ENCODE data around the gene LDLRAD4. TPM values are rescaled to one million over a fixed set of nuclear protein-coding genes. Genes with fewer than 3 reads are reported as not detected.

The LDLRAD4 gene
- total and polyA plus RNA-seq, 2 experiments from 2014 or later: 0.73 to 1.9 TPM

DNA sequence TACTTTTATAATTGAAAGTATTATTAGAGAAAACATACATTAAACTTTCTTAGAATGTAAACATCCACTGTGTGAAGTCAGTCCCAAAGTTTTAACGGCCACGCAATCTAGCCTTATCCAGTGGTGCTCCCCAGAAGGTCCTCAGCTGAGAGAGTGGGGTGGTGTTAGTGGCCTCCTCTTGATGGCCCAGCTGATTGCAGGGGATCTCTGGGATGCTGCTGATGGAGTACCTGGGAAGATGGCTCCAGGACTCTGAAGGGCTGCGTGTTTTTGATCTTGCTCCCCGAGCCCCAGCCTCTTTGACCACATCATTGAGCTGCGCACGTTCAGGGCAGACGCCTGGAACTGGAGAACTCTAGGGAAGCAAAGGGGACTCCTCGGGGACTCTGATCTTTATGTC, 326.4 kb downstream of the LDLRAD4 start:
- Mint-ChIP-seq H3K4me1 (peaks cover 6% of the 10 kb centered on the region), H3K27ac (no peak overlapping the region)

DNA sequence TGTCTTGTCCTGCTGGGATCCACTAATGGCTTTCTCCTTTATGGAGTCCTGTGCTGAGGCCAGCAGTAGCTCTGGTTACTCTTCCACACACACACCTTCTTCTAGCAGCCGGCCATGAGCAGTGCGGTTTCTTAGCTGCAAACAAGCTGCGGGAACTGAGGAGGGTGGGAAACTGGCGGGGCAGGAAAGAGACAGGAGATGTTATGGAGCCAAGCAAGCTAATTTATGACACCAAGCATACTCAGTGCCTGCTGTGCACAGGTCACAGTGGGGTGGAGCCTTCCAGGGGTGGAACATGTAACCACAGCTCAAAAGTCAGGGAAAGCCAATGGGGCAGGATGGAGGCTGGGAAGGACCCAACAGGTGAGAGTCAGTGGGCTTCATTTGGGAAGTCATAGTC, 327.0 kb downstream of the LDLRAD4 start:
- ATAC-seq: no peak
- TF ChIP-seq POLR2AphosphoS5 (IDR thresholded peaks at IDR 0.05; ENCODE audit: low read depth) (no peak), ZNF331 (CRISPR knock-in tag; IDR thresholded peaks at IDR 0.05; ENCODE audit: low read depth) (no peak)

More for the DNA sequence above, 326.4 kb downstream of the LDLRAD4 start:
- no peaks in the 10 kb centered on the region for H3K79me2 ChIP-seq (replicated peaks; ENCODE audit: insufficient read depth)
- Mint-ChIP-seq H3K27me3 (ENCODE audit: insufficient read depth, low read depth, poor library complexity) (peaks cover 4% of the 10 kb centered on the region), H3K36me3 (ENCODE audit: low read depth) (peaks cover 7% of the 10 kb centered on the region; the same call in 2 of the 3 replicates), H3K4me3 (no peak overlapping the region), H3K9me3 (peaks cover 11% of the 10 kb centered on the region; the same call in 2 of the 3 replicates)
- ATAC-seq (no peak), DNase-seq (ENCODE audit: low spot score) (no peak)
- no peak overlapping the region for H2AFZ ChIP-seq
- H3K27ac ChIP-seq (ENCODE audit: low read depth): no peak overlapping the region
- peaks cover 4% of the 10 kb centered on the region; the same call in 1 of the 2 replicates for H3K9me2 ChIP-seq (ENCODE audit: insufficient read depth)
- no peak overlapping the region for H3K4me3 ChIP-seq
- TF ChIP-seq NANOG (IDR thresholded peaks at IDR 0.05; ENCODE audit: borderline replicate concordance) (no peak), ZNF114 (CRISPR knock-in tag; IDR thresholded peaks at IDR 0.05) (no peak), ZNF331 (CRISPR knock-in tag; IDR thresholded peaks at IDR 0.05; ENCODE audit: low read depth) (no peak), JUNB (IDR thresholded peaks at IDR 0.05; ENCODE audit: unreplicated experiment) (no peak)
- TF ChIP-seq, protein P1, sequence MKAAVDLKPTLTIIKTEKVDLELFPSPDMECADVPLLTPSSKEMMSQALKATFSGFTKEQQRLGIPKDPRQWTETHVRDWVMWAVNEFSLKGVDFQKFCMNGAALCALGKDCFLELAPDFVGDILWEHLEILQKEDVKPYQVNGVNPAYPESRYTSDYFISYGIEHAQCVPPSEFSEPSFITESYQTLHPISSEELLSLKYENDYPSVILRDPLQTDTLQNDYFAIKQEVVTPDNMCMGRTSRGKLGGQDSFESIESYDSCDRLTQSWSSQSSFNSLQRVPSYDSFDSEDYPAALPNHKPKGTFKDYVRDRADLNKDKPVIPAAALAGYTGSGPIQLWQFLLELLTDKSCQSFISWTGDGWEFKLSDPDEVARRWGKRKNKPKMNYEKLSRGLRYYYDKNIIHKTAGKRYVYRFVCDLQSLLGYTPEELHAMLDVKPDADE (IDR thresholded peaks at IDR 0.05): no peak
- 0 out of 2 replicates have a peak, but pooled peaks cover 3% of the 10 kb centered on the region for H3K36me3 ChIP-seq (ENCODE audit: insufficient read depth)
- H3K27me3 ChIP-seq (ENCODE audit: insufficient read depth): no peaks in the 10 kb centered on the region
- no peak overlapping the region for H3K4me2 ChIP-seq
- H3K4me1 ChIP-seq (ENCODE audit: insufficient read depth): no peaks in the 10 kb centered on the region
- no peaks in the 10 kb centered on the region for H3F3A ChIP-seq (replicated peaks; ENCODE audit: low read depth)
- H4K20me1 ChIP-seq (replicated peaks; ENCODE audit: insufficient read depth): no peaks in the 10 kb centered on the region

DNA sequence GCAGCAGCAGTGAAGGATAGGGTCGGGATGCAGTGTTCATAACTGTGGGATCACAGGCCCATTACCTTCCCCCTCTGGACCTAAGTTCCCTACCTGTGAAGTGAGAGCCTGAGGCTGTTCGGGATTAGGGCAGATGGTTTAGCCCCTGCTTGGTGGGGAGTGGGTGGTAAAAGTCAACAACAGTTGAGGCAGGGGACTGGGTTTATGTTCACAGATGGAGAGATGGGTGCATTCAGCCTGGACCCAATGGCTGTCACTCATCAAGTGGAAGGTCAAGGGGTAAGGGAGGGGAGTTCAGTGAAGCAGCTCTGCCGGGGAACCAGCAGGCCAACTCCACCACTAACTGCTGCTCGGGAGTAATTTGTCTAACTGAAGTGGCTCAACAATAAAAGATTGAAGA, 327.4 kb downstream of the LDLRAD4 start:
- no peak overlapping the region for H3K4me3 Mint-ChIP-seq
- no peaks in the 10 kb centered on the region for H3K4me1 Mint-ChIP-seq
- ATAC-seq (no peak), DNase-seq (ENCODE audit: low spot score) (no peak)
- Histone ChIP-seq H3K4me3 (no peak overlapping the region), H3K4me1 (ENCODE audit: insufficient read depth) (no peaks in the 10 kb centered on the region), H4K20me1 (replicated peaks; ENCODE audit: insufficient read depth) (no peaks in the 10 kb centered on the region), H3K27me3 (ENCODE audit: insufficient read depth) (no peaks in the 10 kb centered on the region), H3F3A (replicated peaks; ENCODE audit: low read depth) (no peaks in the 10 kb centered on the region), H3K79me2 (replicated peaks; ENCODE audit: insufficient read depth) (no peaks in the 10 kb centered on the region), H3K27ac (ENCODE audit: low read depth) (no peak overlapping the region), H3K36me3 (ENCODE audit: insufficient read depth) (0 out of 2 replicates have a peak, but pooled peaks cover 3% of the 10 kb centered on the region), H2AFZ (no peak overlapping the region), H3K4me2 (no peak overlapping the region), H3K9me2 (ENCODE audit: insufficient read depth) (peaks cover 4% of the 10 kb centered on the region; the same call in 1 of the 2 replicates)
- H3K27me3 Mint-ChIP-seq (ENCODE audit: insufficient read depth, low read depth, poor library complexity): peaks cover 7% of the 10 kb centered on the region
- peaks cover 7% of the 10 kb centered on the region; the same call in 2 of the 3 replicates for H3K36me3 Mint-ChIP-seq (ENCODE audit: low read depth)
- peaks cover 11% of the 10 kb centered on the region; the same call in 2 of the 3 replicates for H3K9me3 Mint-ChIP-seq
- no peak overlapping the region for H3K27ac Mint-ChIP-seq
- TF ChIP-seq ZNF331 (CRISPR knock-in tag; IDR thresholded peaks at IDR 0.05; ENCODE audit: low read depth): no peak
- TF ChIP-seq, protein P2, sequence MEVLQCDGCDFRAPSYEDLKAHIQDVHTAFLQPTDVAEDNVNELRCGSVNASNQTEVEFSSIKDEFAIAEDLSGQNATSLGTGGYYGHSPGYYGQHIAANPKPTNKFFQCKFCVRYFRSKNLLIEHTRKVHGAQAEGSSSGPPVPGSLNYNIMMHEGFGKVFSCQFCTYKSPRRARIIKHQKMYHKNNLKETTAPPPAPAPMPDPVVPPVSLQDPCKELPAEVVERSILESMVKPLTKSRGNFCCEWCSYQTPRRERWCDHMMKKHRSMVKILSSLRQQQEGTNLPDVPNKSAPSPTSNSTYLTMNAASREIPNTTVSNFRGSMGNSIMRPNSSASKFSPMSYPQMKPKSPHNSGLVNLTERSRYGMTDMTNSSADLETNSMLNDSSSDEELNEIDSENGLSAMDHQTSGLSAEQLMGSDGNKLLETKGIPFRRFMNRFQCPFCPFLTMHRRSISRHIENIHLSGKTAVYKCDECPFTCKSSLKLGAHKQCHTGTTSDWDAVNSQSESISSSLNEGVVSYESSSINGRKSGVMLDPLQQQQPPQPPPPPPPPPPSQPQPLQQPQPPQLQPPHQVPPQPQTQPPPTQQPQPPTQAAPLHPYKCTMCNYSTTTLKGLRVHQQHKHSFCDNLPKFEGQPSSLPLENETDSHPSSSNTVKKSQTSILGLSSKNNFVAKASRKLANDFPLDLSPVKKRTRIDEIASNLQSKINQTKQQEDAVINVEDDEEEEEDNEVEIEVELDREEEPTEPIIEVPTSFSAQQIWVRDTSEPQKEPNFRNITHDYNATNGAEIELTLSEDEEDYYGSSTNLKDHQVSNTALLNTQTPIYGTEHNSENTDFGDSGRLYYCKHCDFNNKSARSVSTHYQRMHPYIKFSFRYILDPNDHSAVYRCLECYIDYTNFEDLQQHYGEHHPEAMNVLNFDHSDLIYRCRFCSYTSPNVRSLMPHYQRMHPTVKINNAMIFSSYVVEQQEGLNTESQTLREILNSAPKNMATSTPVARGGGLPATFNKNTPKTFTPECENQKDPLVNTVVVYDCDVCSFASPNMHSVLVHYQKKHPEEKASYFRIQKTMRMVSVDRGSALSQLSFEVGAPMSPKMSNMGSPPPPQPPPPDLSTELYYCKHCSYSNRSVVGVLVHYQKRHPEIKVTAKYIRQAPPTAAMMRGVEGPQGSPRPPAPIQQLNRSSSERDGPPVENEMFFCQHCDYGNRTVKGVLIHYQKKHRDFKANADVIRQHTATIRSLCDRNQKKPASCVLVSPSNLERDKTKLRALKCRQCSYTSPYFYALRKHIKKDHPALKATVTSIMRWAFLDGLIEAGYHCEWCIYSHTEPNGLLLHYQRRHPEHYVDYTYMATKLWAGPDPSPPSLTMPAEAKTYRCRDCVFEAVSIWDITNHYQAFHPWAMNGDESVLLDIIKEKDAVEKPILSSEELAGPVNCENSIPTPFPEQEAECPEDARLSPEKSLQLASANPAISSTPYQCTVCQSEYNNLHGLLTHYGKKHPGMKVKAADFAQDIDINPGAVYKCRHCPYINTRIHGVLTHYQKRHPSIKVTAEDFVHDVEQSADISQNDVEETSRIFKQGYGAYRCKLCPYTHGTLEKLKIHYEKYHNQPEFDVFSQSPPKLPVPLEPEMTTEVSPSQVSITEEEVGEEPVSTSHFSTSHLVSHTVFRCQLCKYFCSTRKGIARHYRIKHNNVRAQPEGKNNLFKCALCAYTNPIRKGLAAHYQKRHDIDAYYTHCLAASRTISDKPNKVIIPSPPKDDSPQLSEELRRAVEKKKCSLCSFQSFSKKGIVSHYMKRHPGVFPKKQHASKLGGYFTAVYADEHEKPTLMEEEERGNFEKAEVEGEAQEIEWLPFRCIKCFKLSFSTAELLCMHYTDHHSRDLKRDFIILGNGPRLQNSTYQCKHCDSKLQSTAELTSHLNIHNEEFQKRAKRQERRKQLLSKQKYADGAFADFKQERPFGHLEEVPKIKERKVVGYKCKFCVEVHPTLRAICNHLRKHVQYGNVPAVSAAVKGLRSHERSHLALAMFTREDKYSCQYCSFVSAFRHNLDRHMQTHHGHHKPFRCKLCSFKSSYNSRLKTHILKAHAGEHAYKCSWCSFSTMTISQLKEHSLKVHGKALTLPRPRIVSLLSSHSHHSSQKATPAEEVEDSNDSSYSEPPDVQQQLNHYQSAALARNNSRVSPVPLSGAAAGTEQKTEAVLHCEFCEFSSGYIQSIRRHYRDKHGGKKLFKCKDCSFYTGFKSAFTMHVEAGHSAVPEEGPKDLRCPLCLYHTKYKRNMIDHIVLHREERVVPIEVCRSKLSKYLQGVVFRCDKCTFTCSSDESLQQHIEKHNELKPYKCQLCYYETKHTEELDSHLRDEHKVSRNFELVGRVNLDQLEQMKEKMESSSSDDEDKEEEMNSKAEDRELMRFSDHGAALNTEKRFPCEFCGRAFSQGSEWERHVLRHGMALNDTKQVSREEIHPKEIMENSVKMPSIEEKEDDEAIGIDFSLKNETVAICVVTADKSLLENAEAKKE (CRISPR knock-in tag; IDR thresholded peaks at IDR 0.05): no peak

More for the DNA sequence above, 327.0 kb downstream of the LDLRAD4 start:
- Histone ChIP-seq H3K27me3 (ENCODE audit: insufficient read depth) (no peaks in the 10 kb centered on the region), H3K4me3 (no peak overlapping the region), H3K79me2 (replicated peaks; ENCODE audit: insufficient read depth) (no peaks in the 10 kb centered on the region), H2AFZ (no peak overlapping the region), H3K4me1 (ENCODE audit: insufficient read depth) (no peaks in the 10 kb centered on the region), H3K4me2 (no peak overlapping the region), H3K36me3 (ENCODE audit: insufficient read depth) (0 out of 2 replicates have a peak, but pooled peaks cover 3% of the 10 kb centered on the region), H3F3A (replicated peaks; ENCODE audit: low read depth) (no peaks in the 10 kb centered on the region), H3K9me2 (ENCODE audit: insufficient read depth) (peaks cover 4% of the 10 kb centered on the region; the same call in 1 of the 2 replicates), H3K27ac (ENCODE audit: low read depth) (no peak overlapping the region), H4K20me1 (replicated peaks; ENCODE audit: insufficient read depth) (no peaks in the 10 kb centered on the region)
- Mint-ChIP-seq H3K36me3 (ENCODE audit: low read depth) (peaks cover 7% of the 10 kb centered on the region; the same call in 2 of the 3 replicates), H3K9me3 (peaks cover 11% of the 10 kb centered on the region; the same call in 2 of the 3 replicates), H3K27me3 (ENCODE audit: insufficient read depth, low read depth, poor library complexity) (peaks cover 4% of the 10 kb centered on the region), H3K4me1 (peaks cover under 1% of the 10 kb centered on the region; the same call in 2 of the 3 replicates), H3K4me3 (no peak overlapping the region), H3K27ac (no peak overlapping the region)
- DNase-seq (ENCODE audit: low spot score): no peak

Data from GM23338 (cell line).